ENCODE data around the gene NMS. TPM values are rescaled to one million over a fixed set of nuclear protein-coding genes. Genes with fewer than 3 reads are reported as not detected.

Gene NMS
- total RNA-seq, 2 donors from 2014 or later, result not detected

DNA sequence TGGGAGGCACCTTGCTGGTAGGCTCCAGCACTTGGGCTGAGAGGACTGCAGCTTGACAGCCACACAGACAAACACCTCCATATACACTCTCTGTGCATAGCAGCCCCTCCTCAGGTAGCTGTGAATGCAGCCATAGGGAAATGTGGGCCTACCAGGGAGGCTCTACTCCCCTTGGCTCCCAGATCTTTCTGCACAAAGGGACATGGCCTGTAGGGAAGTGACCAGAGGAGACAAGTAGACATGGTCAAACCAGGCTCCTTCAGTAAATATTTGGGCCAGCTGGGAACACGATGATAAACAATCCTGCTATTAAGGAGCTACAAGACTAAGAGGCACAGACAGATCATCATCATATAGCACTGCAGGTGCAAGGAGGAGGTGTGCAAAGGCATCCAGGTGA, 56.6 kb downstream of the NMS start:
- Histone ChIP-seq H3K27ac (no peak overlapping the region), H3K27me3 (replicated peaks; ENCODE audit: insufficient read depth) (no peaks in the 10 kb centered on the region), H3K36me3 (no peaks in the 10 kb centered on the region), H3K4me3 (no peak overlapping the region), H3K4me1 (replicated peaks) (no peaks in the 10 kb centered on the region), H3K9me3 (no peaks in the 10 kb centered on the region)
- TF ChIP-seq POLR2AphosphoS5 (IDR thresholded peaks at IDR 0.05) (no peak), POLR2A (IDR thresholded peaks at IDR 0.05) (no peak)
- TF ChIP-seq, protein P1, sequence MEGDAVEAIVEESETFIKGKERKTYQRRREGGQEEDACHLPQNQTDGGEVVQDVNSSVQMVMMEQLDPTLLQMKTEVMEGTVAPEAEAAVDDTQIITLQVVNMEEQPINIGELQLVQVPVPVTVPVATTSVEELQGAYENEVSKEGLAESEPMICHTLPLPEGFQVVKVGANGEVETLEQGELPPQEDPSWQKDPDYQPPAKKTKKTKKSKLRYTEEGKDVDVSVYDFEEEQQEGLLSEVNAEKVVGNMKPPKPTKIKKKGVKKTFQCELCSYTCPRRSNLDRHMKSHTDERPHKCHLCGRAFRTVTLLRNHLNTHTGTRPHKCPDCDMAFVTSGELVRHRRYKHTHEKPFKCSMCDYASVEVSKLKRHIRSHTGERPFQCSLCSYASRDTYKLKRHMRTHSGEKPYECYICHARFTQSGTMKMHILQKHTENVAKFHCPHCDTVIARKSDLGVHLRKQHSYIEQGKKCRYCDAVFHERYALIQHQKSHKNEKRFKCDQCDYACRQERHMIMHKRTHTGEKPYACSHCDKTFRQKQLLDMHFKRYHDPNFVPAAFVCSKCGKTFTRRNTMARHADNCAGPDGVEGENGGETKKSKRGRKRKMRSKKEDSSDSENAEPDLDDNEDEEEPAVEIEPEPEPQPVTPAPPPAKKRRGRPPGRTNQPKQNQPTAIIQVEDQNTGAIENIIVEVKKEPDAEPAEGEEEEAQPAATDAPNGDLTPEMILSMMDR (IDR thresholded peaks at IDR 0.05), result no peak
- intact Hi-C loops (cut with DNase I), result no loop called here
- no peak for DNase-seq (ENCODE audit: low spot score)
- 64% methylated on average over 1 of the region's 1 CpG for WGBS

DNA sequence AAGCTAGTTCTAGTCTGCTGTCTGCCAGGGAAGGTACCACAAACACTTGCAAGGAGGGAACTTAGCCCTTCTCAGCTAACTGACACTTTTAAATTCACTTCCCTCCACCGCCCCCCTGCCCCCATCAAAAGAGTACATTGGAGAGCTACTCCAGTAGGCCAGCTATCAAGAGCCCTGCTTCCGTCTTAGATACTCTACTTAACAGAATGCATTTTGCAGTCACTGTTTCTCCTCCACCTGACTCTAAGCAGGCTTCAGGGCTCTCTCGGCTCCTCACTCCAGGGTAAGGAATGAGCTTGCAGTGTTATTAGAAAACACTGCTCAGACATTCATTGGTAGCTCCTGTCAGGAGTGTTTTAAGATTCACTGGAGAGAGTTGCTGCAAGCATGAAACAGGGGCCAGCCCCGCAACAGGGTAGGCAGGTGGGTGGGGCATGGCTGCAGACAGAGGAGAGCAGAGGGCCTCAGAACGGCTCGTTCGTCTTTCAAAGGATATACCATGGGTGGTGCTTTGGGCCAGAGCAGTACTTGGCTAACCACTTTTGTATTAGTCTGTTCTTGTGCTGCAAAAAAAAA, 57.2 kb downstream of the NMS start:
- Histone ChIP-seq H3K36me3 (no peaks in the 10 kb centered on the region), H3K27me3 (replicated peaks; ENCODE audit: insufficient read depth) (no peaks in the 10 kb centered on the region), H3K4me3 (no peak overlapping the region), H3K4me1 (replicated peaks) (no peaks in the 10 kb centered on the region), H3K9me3 (no peaks in the 10 kb centered on the region), H3K27ac (no peak overlapping the region)
- intact Hi-C loops (cut with DNase I), result no loop called here
- TF ChIP-seq POLR2A (IDR thresholded peaks at IDR 0.05), result no peak
- TF ChIP-seq POLR2AphosphoS5 (IDR thresholded peaks at IDR 0.05), result no peak
- TF ChIP-seq, protein P1 (IDR thresholded peaks at IDR 0.05), result no peak
- no peak for DNase-seq (ENCODE audit: low spot score)
- WGBS, result 65% methylated on average over 7 of the region's 7 CpGs

DNA sequence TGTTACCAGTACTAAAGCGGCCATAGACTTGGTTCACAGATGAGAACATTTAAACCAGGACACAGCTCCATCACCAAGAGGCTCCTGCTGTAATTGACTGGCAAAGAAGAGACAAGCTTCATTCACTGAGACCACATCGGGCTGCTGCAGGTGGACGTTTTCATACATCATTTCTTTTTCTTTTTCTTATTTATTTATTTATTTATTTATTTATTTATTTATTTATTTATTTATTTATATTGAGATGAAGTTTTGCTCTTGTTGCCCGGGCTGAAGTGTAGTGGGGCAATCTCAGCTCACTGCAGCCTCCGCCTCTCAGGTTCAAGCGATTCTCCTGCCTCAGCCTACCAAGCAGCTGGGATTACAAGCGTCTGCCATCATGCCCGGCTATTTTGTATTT, 58.9 kb downstream of the NMS start:
- no peaks in the 10 kb centered on the region for H3K36me3 ChIP-seq
- H3K4me3 ChIP-seq, result no peak overlapping the region
- no peaks in the 10 kb centered on the region for H3K4me1 ChIP-seq (replicated peaks)
- intact Hi-C loops (cut with DNase I), result no loop called here
- DNase-seq (ENCODE audit: low spot score), result no peak
- no peak overlapping the region for H3K27ac ChIP-seq
- 91% methylated on average over 8 of the region's 8 CpGs for WGBS
- TF ChIP-seq, protein P1 (IDR thresholded peaks at IDR 0.05), result no peak
- TF ChIP-seq POLR2AphosphoS5 (IDR thresholded peaks at IDR 0.05), result no peak
- no peak for TF ChIP-seq POLR2A (IDR thresholded peaks at IDR 0.05)
- H3K9me3 ChIP-seq, result no peaks in the 10 kb centered on the region
- no peaks in the 10 kb centered on the region for H3K27me3 ChIP-seq (replicated peaks; ENCODE audit: insufficient read depth)

DNA sequence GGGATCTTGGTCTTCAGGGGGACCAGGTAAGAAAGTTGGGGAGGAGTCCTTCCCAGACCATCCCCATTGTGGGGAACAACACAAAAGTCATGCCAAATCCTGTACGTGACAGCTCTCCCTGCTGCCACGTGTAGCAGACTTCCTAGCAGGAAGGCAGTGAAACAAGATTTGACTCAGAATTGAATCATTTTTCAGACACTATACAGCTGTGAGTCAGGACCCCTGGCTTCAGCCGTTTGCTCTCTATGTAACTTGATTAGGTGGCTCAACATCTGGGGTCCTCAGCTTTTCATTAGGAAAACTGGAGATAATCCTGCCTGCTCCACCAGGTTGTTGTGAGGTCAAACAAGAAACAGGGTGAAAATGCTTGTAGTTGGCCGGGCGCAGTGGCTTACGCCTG, 59.6 kb downstream of the NMS start:
- Histone ChIP-seq H3K36me3 (no peaks in the 10 kb centered on the region), H3K4me1 (replicated peaks) (no peaks in the 10 kb centered on the region), H3K27ac (no peak overlapping the region), H3K27me3 (replicated peaks; ENCODE audit: insufficient read depth) (no peaks in the 10 kb centered on the region), H3K4me3 (no peak overlapping the region), H3K9me3 (no peaks in the 10 kb centered on the region)
- intact Hi-C loops (cut with DNase I), result no loop called here
- no peak for DNase-seq (ENCODE audit: low spot score)
- 74% methylated on average over 6 of the region's 6 CpGs for WGBS
- TF ChIP-seq, protein P1 (IDR thresholded peaks at IDR 0.05), result no peak
- no peak for TF ChIP-seq POLR2AphosphoS5 (IDR thresholded peaks at IDR 0.05)
- no peak for TF ChIP-seq POLR2A (IDR thresholded peaks at IDR 0.05)

Other genes with a start within 250 kb of the NMS start
- gene LONRF2, start 148.0 kb upstream of the NMS start, total RNA-seq, result 10 to 100 TPM in 1 of 2 donors, 1 to 10 TPM in 1; 8.2 to 20.4 TPM
- gene CHST10, start 52.8 kb upstream of the NMS start, total RNA-seq, result 10 to 100 TPM in 1 of 2 donors, 1 to 10 TPM in 1; 10.0 to 27.7 TPM
- gene PDCL3, start 92.5 kb downstream of the NMS start, total RNA-seq, result 10 to 100 TPM; 16.6 to 27.2 TPM

Measured in prostate gland (tissue), 2 donors.